Measurements from ENCODE around the gene ZNF438. TPM values are rescaled to one million over a fixed set of nuclear protein-coding genes. Genes with fewer than 3 reads are reported as not detected.
"Not testable (repeated sequence)": the region's sequence is repeated elsewhere in the genome, so short reads cannot be mapped to it uniquely, and the experiment has no call there.

Gene ZNF438
- total RNA-seq, 2 donors from 2014 or later, result 1.5 to 10.1 TPM

DNA sequence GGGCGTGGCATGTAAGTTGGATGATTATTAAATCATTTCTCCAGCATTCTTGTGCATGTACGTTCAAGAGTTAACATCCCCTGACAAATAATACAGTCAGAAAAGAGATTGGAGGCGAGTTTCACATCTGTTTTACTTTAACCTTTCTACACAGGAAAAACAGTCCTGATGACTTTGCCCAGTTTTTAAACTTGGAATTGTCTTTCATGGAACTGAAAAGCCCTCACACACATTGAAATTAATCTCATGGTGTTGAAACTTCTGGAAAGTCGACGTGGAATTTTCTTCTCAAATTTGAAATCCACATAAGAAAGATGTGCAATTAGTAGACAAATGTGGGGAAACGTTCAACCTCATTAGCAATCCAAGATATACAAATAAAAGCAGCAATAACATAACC lies 31.2 kb upstream of the ZNF438 start:
- DNase-seq (ENCODE audit: low spot score), result no peak
- TF ChIP-seq, protein P1, sequence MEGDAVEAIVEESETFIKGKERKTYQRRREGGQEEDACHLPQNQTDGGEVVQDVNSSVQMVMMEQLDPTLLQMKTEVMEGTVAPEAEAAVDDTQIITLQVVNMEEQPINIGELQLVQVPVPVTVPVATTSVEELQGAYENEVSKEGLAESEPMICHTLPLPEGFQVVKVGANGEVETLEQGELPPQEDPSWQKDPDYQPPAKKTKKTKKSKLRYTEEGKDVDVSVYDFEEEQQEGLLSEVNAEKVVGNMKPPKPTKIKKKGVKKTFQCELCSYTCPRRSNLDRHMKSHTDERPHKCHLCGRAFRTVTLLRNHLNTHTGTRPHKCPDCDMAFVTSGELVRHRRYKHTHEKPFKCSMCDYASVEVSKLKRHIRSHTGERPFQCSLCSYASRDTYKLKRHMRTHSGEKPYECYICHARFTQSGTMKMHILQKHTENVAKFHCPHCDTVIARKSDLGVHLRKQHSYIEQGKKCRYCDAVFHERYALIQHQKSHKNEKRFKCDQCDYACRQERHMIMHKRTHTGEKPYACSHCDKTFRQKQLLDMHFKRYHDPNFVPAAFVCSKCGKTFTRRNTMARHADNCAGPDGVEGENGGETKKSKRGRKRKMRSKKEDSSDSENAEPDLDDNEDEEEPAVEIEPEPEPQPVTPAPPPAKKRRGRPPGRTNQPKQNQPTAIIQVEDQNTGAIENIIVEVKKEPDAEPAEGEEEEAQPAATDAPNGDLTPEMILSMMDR (IDR thresholded peaks at IDR 0.05), result no peak
- TF ChIP-seq POLR2AphosphoS5 (IDR thresholded peaks at IDR 0.05), result no peak
- no peak for TF ChIP-seq POLR2A (IDR thresholded peaks at IDR 0.05)
- no peaks in the 10 kb centered on the region for H3K4me1 ChIP-seq (replicated peaks)

DNA sequence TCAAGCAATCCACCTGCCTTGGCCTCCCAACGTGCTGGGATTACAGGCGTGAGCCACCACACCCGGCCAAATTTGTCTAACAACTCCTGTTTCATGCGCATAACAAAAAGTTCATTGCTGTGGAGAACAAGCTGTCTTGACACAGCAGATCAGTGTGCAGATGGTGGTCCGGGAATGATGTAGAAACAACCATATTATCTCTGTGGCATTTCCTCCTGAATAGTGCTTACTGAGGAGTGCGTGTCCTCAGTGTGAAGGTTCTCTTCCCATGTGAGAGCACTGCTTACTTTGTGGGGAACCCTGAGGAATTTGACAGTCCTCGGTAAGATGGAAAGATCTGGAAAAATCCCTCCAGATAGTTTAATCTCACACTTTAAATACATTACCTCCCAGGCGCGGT lies 30.3 kb upstream of the ZNF438 start:
- TF ChIP-seq, protein P1 (IDR thresholded peaks at IDR 0.05), result no peak
- TF ChIP-seq POLR2A (IDR thresholded peaks at IDR 0.05), result no peak
- TF ChIP-seq POLR2AphosphoS5 (IDR thresholded peaks at IDR 0.05), result no peak
- no peaks in the 10 kb centered on the region for H3K4me1 ChIP-seq (replicated peaks)
- H3K9me3 ChIP-seq, result no peaks in the 10 kb centered on the region
- no peak overlapping the region for H3K27ac ChIP-seq
- no peaks in the 10 kb centered on the region for H3K27me3 ChIP-seq (replicated peaks; ENCODE audit: insufficient read depth)
- DNase-seq (ENCODE audit: low spot score), result no peak
- intact Hi-C loops (cut with DNase I), result no loop called here
- no peak overlapping the region for H3K4me3 ChIP-seq
- WGBS, result 94% methylated on average over 9 of the region's 9 CpGs
- no peaks in the 10 kb centered on the region for H3K36me3 ChIP-seq

More for the DNA sequence above, 31.2 kb upstream of the ZNF438 start:
- H3K4me3 ChIP-seq, result no peak overlapping the region
- intact Hi-C loops (cut with DNase I), result no loop called here
- H3K27ac ChIP-seq, result no peak overlapping the region
- no peaks in the 10 kb centered on the region for H3K9me3 ChIP-seq
- H3K27me3 ChIP-seq (replicated peaks; ENCODE audit: insufficient read depth), result no peaks in the 10 kb centered on the region
- 56% methylated on average over 6 of the region's 6 CpGs for WGBS
- no peaks in the 10 kb centered on the region for H3K36me3 ChIP-seq

DNA sequence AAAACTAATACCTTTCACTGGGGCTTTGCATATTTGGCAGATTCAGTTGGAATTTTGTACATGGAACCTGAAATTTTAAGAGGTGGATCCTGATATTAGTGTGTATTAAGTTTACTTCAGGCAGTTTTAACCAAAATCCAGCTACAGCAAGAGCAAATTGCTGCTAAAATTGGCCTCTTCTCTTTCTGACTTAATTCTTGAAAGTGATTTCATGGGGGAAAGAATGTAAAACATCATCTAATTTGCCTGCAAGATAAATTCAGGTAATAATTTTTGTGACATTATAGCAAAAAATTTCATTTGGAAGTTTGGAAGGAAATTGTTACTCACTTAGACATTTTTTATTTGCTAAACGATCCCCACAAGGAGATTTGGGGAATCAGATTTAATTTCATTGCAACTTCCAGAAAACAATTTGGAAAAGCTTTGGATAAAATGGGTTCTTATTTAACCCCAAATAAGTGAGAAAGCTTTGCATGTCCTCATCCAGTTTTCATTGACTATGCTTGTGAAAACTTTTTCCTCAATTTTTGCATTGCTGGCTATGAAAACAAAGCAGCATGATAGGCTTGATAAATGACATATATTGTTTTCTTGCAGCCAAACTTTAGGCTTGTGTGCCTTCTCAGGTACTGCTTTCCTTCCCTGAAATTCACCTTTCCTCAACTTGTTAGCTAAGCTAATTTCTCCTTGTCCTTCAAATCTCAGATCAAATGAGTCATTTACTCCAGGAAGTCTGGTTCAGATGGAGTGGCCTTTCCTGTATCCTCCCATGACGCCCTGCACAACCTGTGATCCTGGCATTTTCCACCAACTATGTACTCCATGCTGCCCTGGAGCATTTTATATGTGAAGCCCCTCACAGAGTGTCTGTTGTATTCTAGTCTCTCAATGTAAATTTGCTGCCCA lies 27.4 kb upstream of the ZNF438 start:
- Histone ChIP-seq H3K4me3 (no peak overlapping the region), H3K4me1 (replicated peaks) (no peaks in the 10 kb centered on the region), H3K36me3 (no peaks in the 10 kb centered on the region), H3K27me3 (replicated peaks; ENCODE audit: insufficient read depth) (no peaks in the 10 kb centered on the region), H3K27ac (no peak overlapping the region), H3K9me3 (no peaks in the 10 kb centered on the region)
- TF ChIP-seq POLR2A (IDR thresholded peaks at IDR 0.05), result no peak
- WGBS, result 61% methylated on average over 2 of the region's 2 CpGs
- DNase-seq (ENCODE audit: low spot score), result no peak
- intact Hi-C loops (cut with DNase I), result no loop called here

DNA sequence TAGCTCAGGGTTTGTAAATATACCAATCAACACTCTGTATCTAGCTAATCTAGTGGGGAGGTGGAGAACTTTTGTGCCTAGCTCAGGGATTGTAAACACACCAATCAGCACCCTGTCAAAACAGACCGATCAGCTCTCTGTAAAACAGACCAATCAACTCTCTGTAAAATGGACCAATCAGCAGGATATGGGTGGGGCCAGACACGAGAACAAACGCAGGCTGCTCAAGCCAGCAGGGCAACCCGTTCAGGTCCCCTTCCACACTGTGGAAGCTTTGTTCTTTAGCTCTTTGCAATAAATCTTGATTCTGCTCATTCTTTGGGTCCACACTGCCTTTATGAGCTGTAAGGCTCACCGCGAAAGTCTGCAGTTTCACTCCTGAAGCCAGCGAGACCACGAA lies 25.0 kb upstream of the ZNF438 start:
- 54% methylated on average over 8 of the region's 8 CpGs for WGBS
- DNase-seq (ENCODE audit: low spot score), result not testable (repeated sequence)

GRCh38 chr10:31055573-31056251 lies 24.0 kb upstream of the ZNF438 start:
- WGBS, result 86% methylated on average over 27 of the region's 27 CpGs
- no peak for DNase-seq (ENCODE audit: low spot score)
- intact Hi-C loops (cut with DNase I), result no loop called here
- Histone ChIP-seq H3K27ac (no peak overlapping the region), H3K9me3 (no peaks in the 10 kb centered on the region), H3K4me3 (no peak overlapping the region), H3K4me1 (replicated peaks) (no peaks in the 10 kb centered on the region), H3K36me3 (no peaks in the 10 kb centered on the region), H3K27me3 (replicated peaks; ENCODE audit: insufficient read depth) (no peaks in the 10 kb centered on the region)
- TF ChIP-seq POLR2A (IDR thresholded peaks at IDR 0.05) (no peak), POLR2AphosphoS5 (IDR thresholded peaks at IDR 0.05) (no peak)
- TF ChIP-seq, protein P1 (IDR thresholded peaks at IDR 0.05), result no peak

More for the DNA sequence above, 25.0 kb upstream of the ZNF438 start:
- H3K4me3 ChIP-seq; H3K27ac ChIP-seq; H3K4me1 ChIP-seq (replicated peaks); H3K9me3 ChIP-seq; H3K27me3 ChIP-seq (replicated peaks; ENCODE audit: insufficient read depth); H3K36me3 ChIP-seq; intact Hi-C loops (cut with DNase I): not testable (repeated sequence)

Measured in prostate gland (tissue), 2 donors.